Hindlimb muscle (tissue), 1 donor: ENCODE data around the gene FER. TPM values are rescaled to one million over a fixed set of nuclear protein-coding genes. Genes with fewer than 3 reads are reported as not detected.
A peak's percentile ranks its signal among the peaks of the same experiment; 100 is the strongest.
"Not testable (repeated sequence)": the region's sequence is repeated elsewhere in the genome, so short reads cannot be mapped to it uniquely, and the experiment has no call there.

Source experiments
- DNase-seq: peaks from one replicate; pipeline ENCODE4 v3.0.0-alpha.2; 2013
- polyA plus RNA-seq: library from polyadenylated mRNA; unstranded; fragments of 120-200 nt; gene quantifications from one replicate; pipeline ENCODE4 v1.2.1, GENCODE V29; 2013; ENCODE audit not compliant: insufficient read length

The FER gene
- polyA plus RNA-seq, 1 donor = 8.9 TPM

DNA sequence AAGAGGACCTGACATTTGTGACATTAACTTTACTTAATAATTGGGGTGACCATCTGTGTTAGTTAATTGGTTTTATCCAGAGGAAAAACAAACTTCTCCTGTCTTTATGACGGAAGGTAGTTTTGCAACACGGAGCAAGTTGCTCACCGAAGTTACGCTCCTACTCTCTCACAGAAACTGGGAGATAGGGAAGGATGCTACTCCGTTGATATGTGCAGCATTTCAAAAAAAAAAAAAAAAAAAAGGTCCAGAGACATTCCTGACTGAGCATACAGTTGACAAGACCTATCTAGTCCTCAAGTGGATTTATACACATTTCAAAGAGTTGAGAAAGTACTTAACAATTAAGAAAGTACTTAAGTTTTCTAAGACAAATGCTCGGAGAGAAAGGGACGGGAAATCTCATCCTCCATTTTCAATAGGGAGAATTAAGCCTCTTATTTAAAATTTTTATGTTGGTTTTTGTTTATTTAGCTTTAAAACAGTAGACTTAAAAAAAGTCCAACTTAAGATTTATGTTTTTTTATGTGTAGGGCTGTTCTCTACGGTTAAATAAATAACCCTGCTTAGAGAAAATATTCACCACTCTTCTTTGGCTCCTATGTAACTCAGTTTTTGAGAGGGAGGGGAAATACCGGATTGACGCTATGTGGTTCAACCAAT lies 455 bp upstream of the FER start:
- no peak for DNase-seq

DNA sequence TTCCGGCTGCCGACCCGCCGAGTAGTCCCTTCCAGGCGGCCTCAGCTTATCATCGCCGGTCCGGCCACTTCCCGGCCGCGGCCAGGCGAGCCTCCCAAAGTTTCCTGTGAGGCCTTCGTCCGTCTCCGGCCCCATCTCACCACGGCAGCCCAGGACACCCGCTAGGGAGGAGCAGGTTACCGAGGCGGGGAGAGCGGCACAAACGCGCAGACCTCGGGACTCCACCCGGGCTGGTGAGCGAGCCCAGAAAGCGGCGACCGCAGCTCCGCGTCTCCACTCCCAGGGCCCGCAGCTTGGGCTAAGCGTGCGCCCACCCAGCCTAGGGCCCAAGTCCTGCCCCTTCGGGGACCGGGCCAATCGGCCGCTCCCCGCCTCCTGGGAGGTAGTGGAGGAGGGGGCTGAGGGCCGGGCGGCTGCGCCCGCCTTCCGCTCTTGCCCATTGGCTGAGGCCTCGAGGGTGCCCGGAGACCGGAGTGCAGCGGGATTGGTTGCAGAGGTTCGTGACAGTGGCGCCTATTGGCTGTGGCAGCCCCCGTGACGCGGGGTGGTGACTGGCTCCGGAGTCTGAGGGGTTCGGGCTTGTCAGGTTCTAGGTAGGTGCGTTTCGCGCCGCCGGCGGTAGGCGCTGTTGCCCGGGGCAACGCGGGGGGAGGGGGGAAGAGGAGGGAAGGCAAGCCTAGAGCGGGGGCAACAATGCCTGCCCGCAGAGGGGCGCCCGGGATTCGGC lies 867 bp downstream of the FER start:
- DNase-seq = peak; percentile 98

GRCh38 chr5:108749128-108749861 lies 1.6 kb downstream of the FER start:
- DNase-seq = peak; percentile 30

DNA sequence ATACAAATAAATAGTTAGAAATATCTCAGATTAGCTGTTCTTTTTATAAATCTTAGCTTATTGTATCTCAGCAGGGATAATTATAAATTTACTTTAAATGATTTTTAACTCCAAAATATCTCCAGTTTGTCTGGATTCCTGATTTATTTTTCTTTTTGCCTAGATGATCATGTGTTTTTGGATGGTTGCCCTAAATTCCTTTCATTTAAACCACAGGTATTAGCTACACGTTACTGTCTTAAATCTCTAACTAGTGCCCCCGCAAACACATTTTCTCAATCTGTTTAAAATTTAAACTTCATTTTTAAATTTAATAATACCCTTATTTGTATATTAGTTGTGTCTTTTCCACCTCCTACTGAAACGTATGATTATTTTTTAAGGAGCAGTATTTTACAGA lies 5.6 kb downstream of the FER start:
- DNase-seq = no peak

DNA sequence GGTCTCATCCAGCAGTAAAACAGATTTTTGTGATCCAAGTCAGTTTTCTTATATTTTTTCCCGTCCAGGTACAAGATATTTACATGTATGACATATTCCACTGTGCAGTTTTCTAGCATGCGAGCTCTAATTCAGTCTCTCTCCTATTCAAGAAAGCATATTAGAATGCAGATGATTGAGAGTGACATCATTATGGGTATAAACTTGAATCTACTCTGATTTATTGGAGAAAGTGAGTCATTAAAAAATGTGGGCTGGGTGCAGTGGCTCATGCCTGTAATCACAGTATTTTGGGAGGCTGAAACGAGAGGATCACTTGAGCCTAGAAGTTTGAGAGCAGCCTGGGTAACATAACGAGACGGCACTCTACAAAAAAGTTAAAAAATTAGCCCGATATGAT lies 6.2 kb downstream of the FER start:
- DNase-seq = no peak

GRCh38 chr5:108760512-108760911 lies 12.8 kb downstream of the FER start:
- no peak for DNase-seq

GRCh38 chr5:108762660-108763059 lies 15.0 kb downstream of the FER start:
- DNase-seq = no peak

- no peak for DNase-seq
These were observed 15.7 kb downstream of the FER start for GRCh38 chr5:108763222-108763916.

DNA sequence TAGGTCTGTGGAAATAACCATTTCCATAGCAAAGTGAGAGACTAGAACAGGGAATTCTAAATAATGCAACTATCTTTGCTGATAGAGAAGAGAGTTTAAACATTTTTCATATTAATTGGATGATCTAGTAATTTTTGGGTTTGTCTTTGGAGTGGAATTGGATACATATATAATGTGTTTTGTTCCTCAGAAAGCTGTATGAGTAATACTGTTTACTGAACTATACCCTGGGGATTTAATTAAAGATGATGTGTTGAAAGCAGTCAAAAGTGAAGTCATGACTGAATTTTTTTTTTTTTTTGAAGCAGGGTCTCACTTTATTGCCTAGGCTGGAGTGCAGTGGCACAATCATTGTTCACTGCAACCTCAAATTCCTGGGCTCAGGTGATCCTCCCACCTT lies 17.9 kb downstream of the FER start:
- no peak for DNase-seq

DNA sequence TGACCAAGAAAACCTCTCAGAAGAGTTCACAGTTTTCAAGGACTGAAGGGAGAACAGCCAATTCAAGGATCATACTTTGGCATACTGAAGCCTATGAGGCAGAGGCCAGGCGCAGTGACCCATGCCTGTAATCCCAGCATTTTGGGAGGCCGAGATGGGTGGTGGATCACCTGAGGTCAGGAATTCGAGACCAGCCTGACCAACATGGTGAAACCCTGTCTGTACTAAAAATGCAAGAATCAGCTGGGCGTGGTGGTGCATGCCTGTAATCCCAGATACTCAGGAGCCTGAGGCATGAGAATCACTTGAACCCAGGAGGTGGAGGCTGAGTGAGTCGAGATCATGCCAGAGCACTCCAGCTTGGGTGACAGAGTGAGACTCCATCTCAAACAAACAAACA lies 19.2 kb downstream of the FER start:
- not testable (repeated sequence) for DNase-seq

GRCh38 chr5:108769352-108769751 lies 21.7 kb downstream of the FER start:
- DNase-seq = no peak

GRCh38 chr5:108772626-108773025 lies 24.9 kb downstream of the FER start:
- no peak for DNase-seq

- no peak for DNase-seq
These were observed 25.6 kb downstream of the FER start for GRCh38 chr5:108773330-108773729.

DNA sequence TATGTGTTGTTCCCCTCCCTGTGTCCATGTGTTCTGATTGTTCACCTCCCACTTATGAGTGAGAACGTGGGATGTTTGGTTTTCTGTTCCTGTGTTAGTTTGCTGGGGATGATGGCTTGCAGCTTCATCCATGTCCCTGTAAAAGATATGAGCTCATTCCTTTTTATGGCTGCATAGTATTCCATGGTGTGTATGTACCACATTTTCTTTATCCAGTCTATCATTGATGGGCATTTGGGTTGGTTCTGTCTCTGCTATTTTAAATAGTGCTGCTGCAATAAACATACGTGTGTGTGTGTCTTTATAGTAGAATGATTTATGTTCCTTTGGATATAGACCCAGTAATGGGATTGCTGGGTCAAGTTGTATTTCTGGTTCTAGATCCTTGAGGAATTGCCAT lies 26.4 kb downstream of the FER start:
- not testable (repeated sequence) for DNase-seq

GRCh38 chr5:108777582-108777981 lies 29.9 kb downstream of the FER start:
- DNase-seq = not testable (repeated sequence)

GRCh38 chr5:108784577-108784976 lies 36.9 kb downstream of the FER start:
- DNase-seq = not testable (repeated sequence)

- DNase-seq = peak; percentile 3
These were observed 39.2 kb downstream of the FER start for GRCh38 chr5:108786806-108787483.

DNA sequence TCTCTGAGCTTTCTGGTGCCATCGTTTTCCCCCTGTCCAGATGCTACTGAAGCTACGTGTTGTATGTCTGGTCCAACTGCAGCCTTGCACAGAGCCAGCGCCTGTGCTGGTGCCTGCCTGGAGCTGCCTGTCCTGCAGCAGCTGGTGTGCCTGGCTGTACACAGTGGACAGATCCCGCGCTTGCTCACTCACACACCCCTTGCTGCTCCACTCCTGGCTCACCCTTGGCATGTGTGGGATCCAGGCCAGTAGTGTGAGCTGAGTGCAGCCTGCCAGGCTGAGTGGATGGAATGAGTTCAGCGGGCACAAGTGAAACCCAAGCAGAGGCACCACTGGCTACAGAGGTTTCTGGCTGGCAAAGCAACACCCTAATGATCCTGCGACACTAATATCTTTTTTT lies 40.4 kb downstream of the FER start:
- peak; percentile 31 for DNase-seq

GRCh38 chr5:108793207-108793606 lies 45.5 kb downstream of the FER start:
- no peak for DNase-seq

- DNase-seq = not testable (repeated sequence)
These were observed 46.7 kb downstream of the FER start for GRCh38 chr5:108794349-108794748.

- DNase-seq = no peak
These were observed 49.7 kb downstream of the FER start for GRCh38 chr5:108797396-108797795.

GRCh38 chr5:108797986-108798385 lies 50.3 kb downstream of the FER start:
- DNase-seq = no peak
